Endothelial cell of umbilical vein (primary cell): ENCODE results near the gene LRCH1.

ENCODE experiments used
- EZH2 ChIP-seq: IDR thresholded peaks from 2 replicates; pipeline ENCODE4 v1.6.1; 2012; ENCODE audit warnings: borderline replicate concordance, low read depth, mild to moderate bottlenecking, moderate library complexity, low read length, inconsistent platforms; ENCODE audit not compliant: severe bottlenecking
- FOS ChIP-seq: IDR thresholded peaks from 2 replicates; pipeline ENCODE4 v1.6.1; 2011; ENCODE audit warnings: mild to moderate bottlenecking, low read length, moderate library complexity, borderline replicate concordance; ENCODE audit not compliant: insufficient read depth
- MYC ChIP-seq: IDR thresholded peaks from one replicate; pipeline ENCODE4 v1.6.1; 2011; ENCODE audit warnings: mild to moderate bottlenecking, low read depth, low read length
- POLR2A ChIP-seq: IDR thresholded peaks from 2 replicates; pipeline ENCODE4 v1.6.1; 2012; ENCODE audit warnings: low read depth, mild to moderate bottlenecking, control low read depth, low read length
- POLR2AphosphoS5 ChIP-seq: IDR thresholded peaks from 2 replicates; pipeline ENCODE4 v1.6.1; 2012; ENCODE audit warnings: low read depth, mild to moderate bottlenecking, control low read depth, low read length, moderate library complexity; ENCODE audit not compliant: insufficient read depth
- TF ChIP-seq, protein P1 (sequence below), 2 donors: IDR thresholded peaks; 1 replicate in 1 of 2; 2 replicates in 1 of 2; pipeline ENCODE4 v1.5.1; 2011; ENCODE audit warnings: low read length in 2 of 2, mild to moderate bottlenecking in 2 of 2, moderate library complexity in 2 of 2, control low read depth in 1 of 2, inconsistent platforms in 1 of 2, low read depth in 1 of 2; ENCODE audit not compliant: insufficient read depth in 1 of 2; ENCODE audit errors: extremely low read depth in 1 of 2

DNA sequence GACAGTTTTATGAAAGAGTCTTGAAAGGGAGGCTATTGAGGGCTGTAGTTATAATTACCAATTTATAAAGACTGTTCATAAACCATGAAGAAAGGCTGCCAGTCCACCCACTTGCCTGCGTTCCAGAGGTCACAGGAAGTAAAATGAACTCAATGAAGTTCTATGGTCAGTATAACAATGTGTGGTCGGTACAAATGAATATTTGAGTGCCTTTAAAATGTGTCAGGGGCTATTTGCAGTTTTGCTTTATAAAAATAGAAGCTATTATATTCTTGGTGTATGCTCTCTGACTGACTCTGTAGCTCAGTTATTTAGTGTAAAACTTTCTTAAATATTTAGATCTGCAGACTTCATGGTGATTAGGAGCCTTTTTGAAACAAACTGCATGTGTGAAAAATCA is 197.0 kb downstream of the LRCH1 start:
- TF ChIP-seq, protein P1, sequence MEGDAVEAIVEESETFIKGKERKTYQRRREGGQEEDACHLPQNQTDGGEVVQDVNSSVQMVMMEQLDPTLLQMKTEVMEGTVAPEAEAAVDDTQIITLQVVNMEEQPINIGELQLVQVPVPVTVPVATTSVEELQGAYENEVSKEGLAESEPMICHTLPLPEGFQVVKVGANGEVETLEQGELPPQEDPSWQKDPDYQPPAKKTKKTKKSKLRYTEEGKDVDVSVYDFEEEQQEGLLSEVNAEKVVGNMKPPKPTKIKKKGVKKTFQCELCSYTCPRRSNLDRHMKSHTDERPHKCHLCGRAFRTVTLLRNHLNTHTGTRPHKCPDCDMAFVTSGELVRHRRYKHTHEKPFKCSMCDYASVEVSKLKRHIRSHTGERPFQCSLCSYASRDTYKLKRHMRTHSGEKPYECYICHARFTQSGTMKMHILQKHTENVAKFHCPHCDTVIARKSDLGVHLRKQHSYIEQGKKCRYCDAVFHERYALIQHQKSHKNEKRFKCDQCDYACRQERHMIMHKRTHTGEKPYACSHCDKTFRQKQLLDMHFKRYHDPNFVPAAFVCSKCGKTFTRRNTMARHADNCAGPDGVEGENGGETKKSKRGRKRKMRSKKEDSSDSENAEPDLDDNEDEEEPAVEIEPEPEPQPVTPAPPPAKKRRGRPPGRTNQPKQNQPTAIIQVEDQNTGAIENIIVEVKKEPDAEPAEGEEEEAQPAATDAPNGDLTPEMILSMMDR (IDR thresholded peaks at IDR 0.05; ENCODE audit: extremely low read depth in 1 of 2, insufficient read depth in 1 of 2, low read depth in 1 of 2, low read length in 2 of 2): no peak
- TF ChIP-seq MYC (no peak), EZH2 (no peak), POLR2AphosphoS5 (no peak), POLR2A (no peak), FOS (no peak)
